AG08396 (cell line): ENCODE results near the gene BSN.
A peak's percentile ranks its signal among the peaks of the same experiment; 100 is the strongest.
"Not testable (repeated sequence)": the region's sequence is repeated elsewhere in the genome, so short reads cannot be mapped to it uniquely, and the experiment has no call there.

Experiments used
- DNase-seq: peaks from one replicate; pipeline ENCODE4 v3.0.0; 2012; ENCODE audit warnings: low spot score, mixed read lengths

Gene BSN

GRCh38 chr3:49695350-49696015 lies 141.2 kb downstream of the BSN start:
- not testable (repeated sequence) for DNase-seq

GRCh38 chr3:49699281-49699979 lies 145.2 kb downstream of the BSN start:
- no peak for DNase-seq

GRCh38 chr3:49700014-49700413 lies 145.7 kb downstream of the BSN start:
- no peak for DNase-seq

DNA sequence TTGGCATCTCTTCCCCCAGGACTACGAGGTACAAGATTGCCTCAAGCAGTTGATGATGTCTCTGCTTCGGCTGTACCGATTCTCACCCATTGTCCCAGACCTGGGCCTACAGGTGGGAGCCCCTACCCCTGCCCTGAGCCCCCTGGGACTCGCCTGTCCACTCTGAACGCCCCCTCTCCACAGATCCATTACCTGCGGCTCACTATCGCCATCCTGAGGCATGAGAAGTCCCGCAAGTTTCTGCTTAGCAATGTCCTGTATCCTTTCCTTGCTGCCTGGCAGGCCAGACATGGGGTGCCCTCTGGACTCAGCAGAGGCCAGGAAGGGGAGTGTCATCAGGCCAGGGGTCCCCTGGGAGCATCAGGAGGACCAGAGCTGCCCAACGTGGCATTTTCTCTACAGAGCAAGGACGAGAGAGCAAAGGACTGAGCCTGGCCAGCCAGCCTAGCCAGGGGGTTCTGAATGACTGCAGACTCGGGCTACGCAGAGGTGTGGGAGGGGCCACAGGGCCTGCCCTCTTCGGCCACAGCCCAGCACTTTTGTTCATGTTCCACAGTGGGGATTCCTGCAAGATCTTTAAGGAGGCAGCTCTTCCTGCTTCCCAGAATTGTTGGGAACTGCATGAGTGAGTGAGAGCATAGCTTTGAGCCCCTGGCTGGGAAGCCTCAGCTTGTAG lies 146.3 kb downstream of the BSN start:
- DNase-seq, result no peak

DNA sequence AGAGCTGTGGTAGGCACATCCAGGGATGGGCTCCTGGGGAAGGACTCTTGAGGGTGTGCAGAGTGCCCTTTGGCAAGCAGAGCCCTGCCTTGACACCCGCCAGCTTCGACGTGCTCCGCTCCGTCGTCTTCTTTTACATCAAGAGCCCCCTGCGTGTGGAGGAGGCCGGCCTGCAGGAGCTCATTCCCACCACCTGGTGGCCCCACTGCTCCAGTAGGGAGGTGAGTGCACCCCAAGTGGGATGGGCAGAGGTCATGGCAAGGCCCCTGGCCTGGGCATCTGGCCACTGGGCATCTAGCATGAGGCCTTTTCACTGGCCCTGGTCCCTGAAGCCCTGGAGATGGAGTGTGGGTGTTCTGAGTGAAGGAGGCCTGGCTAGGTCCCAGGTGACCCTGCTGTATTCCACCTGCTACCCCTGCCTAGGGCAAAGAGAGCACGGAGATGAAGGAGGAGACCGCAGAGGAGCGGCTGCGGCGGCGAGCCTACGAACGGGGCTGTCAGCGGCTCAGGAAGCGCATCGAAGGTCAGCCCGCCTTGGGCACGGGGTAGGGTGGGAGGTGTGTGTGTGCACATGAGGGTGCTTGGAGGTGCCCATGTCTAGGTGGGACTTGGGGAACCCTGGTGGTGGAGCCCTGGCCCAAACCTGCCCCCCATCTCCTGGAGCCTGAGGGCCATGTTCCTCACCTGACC lies 147.3 kb downstream of the BSN start:
- peak; percentile 49 for DNase-seq

- no peak for DNase-seq
These were observed 148.4 kb downstream of the BSN start for GRCh38 chr3:49702672-49703071.

DNA sequence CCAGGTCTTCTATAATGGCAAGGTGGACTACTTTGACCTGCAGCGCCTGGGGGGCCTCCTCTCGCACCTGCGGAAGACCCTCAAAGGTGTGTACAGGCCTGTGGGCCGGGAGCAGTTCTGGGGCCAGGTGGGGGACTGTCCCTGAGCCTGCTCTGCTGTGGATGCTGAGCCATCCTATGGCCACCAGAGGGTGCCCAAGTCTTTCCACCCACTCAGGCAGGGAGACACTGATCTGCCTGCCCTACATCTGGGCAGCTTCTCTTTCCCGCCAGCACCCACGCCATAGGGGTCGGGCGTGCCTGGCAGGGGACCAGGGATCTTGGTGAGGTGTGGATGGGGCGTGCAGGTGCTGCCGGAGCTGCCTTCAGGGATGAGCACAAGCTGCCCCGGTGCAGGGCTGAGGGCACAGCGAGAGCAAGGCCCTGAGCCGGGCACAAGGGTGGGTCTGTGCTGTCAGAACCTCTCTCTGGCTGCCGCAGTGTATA lies 149.2 kb downstream of the BSN start:
- DNase-seq, result peak; percentile 91

GRCh38 chr3:49703956-49704355 lies 149.7 kb downstream of the BSN start:
- no peak for DNase-seq

DNA sequence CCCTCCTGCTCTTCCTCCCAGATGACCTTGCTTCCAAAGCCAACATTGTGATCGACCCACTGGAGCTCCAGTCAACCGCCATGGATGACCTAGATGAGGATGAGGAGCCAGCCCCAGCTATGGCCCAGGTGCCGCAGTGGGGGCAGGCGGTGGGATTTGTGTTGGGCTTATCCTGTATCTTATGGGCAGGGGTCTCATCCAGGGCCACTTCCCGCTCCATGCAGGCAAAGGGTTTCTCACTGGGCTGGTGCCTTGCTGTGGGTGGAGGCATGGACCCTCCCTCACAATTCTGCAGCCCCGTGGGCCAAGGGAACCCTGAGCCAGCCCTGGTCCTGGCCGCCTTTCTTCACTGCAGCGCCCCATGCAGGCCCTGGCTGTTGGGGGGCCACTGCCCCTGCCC lies 150.4 kb downstream of the BSN start:
- DNase-seq, result no peak

DNA sequence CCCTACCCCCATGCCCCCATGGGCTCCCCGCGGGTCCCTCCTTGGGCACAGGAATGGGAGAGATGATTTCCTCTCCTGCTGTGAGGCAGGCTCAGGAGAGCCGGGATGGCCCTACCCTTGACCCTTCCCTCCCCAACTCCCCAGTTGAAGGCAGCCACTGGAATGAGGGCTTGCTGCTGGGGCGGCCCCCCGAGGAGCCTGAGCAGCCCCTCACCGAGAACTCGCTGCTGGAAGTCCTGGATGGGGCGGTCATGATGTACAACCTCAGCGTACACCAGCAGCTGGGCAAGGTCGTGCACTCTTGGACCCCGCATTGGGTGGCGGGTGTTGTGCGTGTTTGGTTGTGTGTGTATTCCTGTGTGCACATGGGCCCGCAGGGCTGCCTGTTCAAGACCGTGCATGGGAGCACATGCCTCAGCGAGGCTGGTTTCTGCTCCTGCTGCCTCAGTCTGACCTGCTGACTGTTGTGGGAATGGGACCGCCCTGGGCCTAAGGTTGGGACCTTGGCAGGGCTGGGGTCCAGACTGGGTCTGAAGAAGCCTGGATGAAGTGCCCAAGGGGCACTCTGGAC lies 151.2 kb downstream of the BSN start:
- DNase-seq, result no peak

GRCh38 chr3:49706456-49707112 lies 152.3 kb downstream of the BSN start:
- DNase-seq, result no peak

- DNase-seq, result no peak
These were observed 152.8 kb downstream of the BSN start for GRCh38 chr3:49707113-49707480.

DNA sequence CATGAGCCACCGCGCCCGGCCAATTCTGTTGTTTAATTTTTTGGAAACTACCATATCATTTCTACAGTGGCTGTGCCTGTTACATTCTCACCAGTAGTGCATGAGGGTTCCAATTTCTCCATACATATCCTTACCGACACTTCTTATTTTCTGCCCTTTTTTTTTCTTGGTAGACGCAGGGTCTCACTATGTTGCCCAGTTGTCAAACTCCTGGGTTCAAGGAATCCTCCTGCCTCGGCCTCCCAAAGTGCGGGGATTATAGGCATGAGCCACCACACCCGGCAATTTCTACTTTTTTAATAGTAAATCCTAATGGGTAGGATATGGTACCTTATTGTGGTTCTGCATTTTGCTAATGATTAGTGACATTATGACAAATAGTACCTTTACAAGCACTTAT lies 155.6 kb downstream of the BSN start:
- DNase-seq, result no peak

GRCh38 chr3:49711489-49711888 lies 157.2 kb downstream of the BSN start:
- DNase-seq, result no peak

GRCh38 chr3:49712166-49712565 lies 157.9 kb downstream of the BSN start:
- no peak for DNase-seq

- DNase-seq, result no peak
These were observed 158.5 kb downstream of the BSN start for GRCh38 chr3:49712631-49713317.

DNA sequence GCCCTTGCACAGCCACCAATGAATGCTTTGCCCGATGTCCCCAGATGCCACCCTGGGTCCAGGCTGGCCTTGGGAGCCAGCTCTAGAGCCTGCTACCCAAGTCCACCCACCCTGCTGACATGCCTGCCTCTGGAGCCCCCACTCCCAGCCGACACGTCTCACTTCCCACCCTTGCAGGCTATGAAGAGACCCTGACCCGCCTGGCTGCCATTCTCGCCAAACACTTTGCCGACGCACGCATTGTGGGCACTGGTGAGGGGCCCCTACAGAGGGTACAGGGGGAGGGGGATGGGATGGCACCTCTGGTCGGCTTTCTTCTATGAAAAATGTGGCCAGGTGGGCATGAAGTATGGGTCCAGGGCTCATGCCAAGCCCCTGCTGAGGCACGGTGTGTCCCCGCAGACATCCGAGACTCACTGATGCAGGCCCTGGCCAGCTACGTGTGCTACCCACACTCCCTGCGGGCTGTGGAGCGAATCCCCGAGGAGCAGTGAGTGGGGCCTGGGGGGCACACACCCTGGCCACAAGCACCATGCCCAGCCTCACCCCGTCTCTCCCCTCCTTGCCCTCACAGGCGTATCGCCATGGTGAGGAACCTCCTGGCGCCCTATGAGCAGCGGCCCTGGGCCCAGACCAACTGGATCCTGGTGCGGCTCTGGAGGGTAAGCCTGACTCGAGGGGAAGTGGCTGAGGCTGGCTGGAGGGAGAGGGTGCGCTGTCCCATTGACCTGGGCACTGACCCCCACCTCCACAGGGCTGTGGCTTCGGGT lies 159.2 kb downstream of the BSN start:
- DNase-seq, result no peak

DNA sequence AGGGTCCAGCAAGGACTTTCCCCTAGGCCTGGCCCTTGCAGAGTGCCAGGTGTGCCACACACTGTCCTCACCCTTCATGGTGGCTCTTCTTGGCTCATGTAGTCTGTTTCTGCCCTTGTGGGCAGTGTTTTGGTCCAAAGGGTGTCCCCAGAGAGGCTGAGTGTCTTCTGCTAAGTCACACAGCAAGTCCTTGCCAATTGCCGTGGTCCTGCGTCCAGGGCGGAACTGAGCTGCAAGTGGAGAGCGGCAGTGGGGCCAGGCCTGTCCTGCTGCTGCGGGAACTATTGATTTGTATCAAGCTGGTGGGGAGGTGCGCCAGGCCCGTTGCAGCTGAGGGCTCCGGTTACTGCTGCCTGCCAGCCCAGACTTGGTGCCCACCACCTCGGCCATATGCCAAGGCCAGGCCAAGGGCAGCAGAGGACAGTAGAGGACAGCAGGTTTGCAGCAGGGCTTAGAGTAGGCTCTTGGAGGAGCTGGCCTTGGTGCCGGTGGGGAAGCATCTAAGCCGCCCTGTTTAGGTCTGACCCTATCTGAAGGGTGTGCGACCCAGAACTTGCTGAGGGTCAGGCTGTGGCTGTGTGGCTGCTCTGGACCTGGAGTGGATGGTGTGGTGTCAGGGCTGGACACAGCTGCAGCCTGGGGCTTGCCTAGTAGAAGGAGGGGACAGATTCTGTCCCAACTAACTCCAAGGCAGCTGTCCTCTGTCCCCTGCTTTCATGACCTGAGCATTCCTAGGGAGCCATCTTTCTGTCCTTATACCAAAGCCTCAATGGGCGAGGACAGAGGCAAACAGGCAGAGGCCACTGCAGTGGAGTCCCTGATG lies 160.7 kb downstream of the BSN start:
- DNase-seq, result no peak

DNA sequence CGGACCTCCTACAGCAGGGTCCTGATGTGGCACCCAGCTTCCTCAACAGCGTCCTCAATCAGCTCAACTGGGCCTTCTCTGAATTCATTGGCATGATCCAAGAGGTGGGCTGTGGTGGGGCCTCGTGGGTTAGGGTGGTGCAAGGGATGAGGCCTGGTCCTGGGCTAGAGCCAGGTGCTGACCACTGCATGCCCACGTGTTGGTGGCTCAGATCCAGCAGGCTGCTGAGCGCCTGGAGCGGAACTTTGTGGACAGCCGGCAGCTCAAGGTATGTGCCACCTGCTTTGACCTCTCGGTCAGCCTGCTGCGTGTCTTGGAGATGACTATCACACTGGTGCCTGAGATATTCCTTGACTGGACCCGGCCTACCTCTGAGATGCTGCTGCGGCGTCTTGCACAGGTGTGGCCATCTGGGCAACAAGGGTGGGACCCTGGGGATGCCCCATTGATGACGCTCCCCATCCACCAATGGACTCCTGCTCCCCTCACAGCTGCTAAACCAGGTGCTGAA lies 161.4 kb downstream of the BSN start:
- no peak for DNase-seq
